ENCODE results near the gene SKP1.

- TF ChIP-seq ZNF24 (tag by site-specific recombination; IDR thresholded peaks at IDR 0.05) = no peak
- TF ChIP-seq ZNF514 (tag by site-specific recombination; IDR thresholded peaks at IDR 0.05) = no peak
- TF ChIP-seq ZBTB10 (tag by site-specific recombination; IDR thresholded peaks at IDR 0.05) = no peak
- TF ChIP-seq CTCF (tag by site-specific recombination; IDR thresholded peaks at IDR 0.05) = no peak
- TF ChIP-seq ZNF175 (tag by site-specific recombination; IDR thresholded peaks at IDR 0.05) = no peak
- no peak for TF ChIP-seq SALL2 (tag by site-specific recombination; IDR thresholded peaks at IDR 0.05; ENCODE audit: borderline replicate concordance)
- TF ChIP-seq RBAK (tag by site-specific recombination; IDR thresholded peaks at IDR 0.05) = no peak
Measured at GRCh38 chr5:134111741-134112647, 64.8 kb downstream of the SKP1 start.

All from HEK293 (cell line).